Skeletal muscle tissue (tissue), 4 donors: Measurements from ENCODE around the gene PRKG1. TPM values are rescaled to one million over a fixed set of nuclear protein-coding genes. Genes with fewer than 3 reads are reported as not detected.
"Not testable (repeated sequence)": the region's sequence is repeated elsewhere in the genome, so short reads cannot be mapped to it uniquely, and the experiment has no call there.

Experiments
- H3K27ac ChIP-seq: one replicate; pipeline ENCODE4 v1.7.0; 2013; ENCODE audit warnings: mild to moderate bottlenecking, low read depth, low read length, inconsistent platforms
- H3K27me3 ChIP-seq, 3 donors: one replicate each; pipeline ENCODE4 v1.7.0; 2013; ENCODE audit warnings: low read length in 3 of 3; ENCODE audit not compliant: control insufficient read depth in 3 of 3, insufficient read depth in 3 of 3
- H3K36me3 ChIP-seq, 3 donors: one replicate each; pipeline ENCODE4 v1.7.0; 2013; ENCODE audit warnings: low read length in 3 of 3; ENCODE audit not compliant: control insufficient read depth in 3 of 3, insufficient read depth in 3 of 3
- H3K4me1 ChIP-seq, 3 donors: one replicate each; pipeline ENCODE4 v1.7.0; 2013; ENCODE audit warnings: low read length in 3 of 3, mild to moderate bottlenecking in 3 of 3; ENCODE audit not compliant: control insufficient read depth in 3 of 3, insufficient read depth in 3 of 3
- H3K4me3 ChIP-seq, 3 donors: one replicate each; pipeline ENCODE4 v1.7.0; 2013; ENCODE audit warnings: low read length in 3 of 3
- H3K9ac ChIP-seq, 3 donors: one replicate each; pipeline ENCODE4 v1.7.0; 2013; ENCODE audit warnings: low read length in 3 of 3, mild to moderate bottlenecking in 3 of 3, moderate library complexity in 2 of 3, low read depth in 1 of 3
- H3K9me3 ChIP-seq, 3 donors: one replicate each; pipeline ENCODE4 v1.7.0; 2013; ENCODE audit warnings: low read length in 3 of 3; ENCODE audit not compliant: control insufficient read depth in 3 of 3
- total RNA-seq: library from RNA; depleted of rRNA; stranded (reverse); fragments of >200 nt; gene quantifications from one replicate; pipeline ENCODE4 v1.2.3, GENCODE V29; 2014
- donor health status: Osteomylitis.

PRKG1 gene
- total RNA-seq, 1 donor from 2014 or later = 44.9 TPM

GRCh38 chr10:51204701-51205100 is 130.4 kb downstream of the PRKG1 start:
- Histone ChIP-seq H3K4me3 (no peak overlapping the region), H3K27ac (no peak overlapping the region), H3K27me3 (no peaks in the 10 kb centered on the region), H3K9ac (no peak overlapping the region), H3K36me3 (no peaks in the 10 kb centered on the region), H3K9me3 (no peaks in the 10 kb centered on the region), H3K4me1 (no peaks in the 10 kb centered on the region)

DNA sequence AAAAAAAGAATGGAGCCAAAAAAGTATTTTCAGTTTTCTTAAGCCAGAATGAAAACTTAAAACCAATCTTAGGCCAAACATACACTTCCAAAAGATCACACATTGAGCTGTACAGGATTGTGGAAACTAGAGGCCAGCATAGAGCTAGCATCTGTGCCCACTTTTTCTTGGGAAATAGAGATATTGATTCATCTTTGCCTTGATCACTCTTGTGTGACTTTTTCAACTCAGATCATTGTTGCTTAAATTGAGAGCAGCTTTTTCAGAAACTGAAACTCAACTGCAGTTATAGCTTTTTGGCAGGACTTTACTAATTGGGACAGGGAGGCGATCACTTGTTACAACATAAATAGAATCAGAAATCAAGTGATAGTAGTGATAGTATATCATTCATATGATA is 132.2 kb downstream of the PRKG1 start:
- no peak overlapping the region for H3K4me3 ChIP-seq
- no peaks in the 10 kb centered on the region for H3K36me3 ChIP-seq
- no peaks in the 10 kb centered on the region for H3K4me1 ChIP-seq
- H3K27me3 ChIP-seq = no peaks in the 10 kb centered on the region
- H3K27ac ChIP-seq = no peak overlapping the region
- no peak overlapping the region for H3K9ac ChIP-seq
- H3K9me3 ChIP-seq = no peaks in the 10 kb centered on the region

DNA sequence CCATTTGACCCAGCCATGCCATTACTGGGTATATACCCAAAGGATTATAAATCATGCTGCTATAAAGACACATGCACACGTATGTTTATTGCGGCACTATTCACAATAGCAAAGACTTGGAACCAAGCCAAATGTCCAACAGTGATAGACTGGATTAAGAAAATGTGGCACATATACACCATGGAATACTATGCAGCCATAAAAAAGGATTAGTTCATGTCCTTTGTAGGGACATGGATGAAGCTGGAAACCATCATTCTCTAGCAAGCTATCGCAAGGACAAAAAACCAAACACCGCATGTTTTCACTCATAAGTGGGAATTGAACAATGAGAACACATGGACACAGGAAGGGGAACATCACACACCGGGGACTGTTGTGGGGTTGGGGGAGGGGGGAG is 138.7 kb downstream of the PRKG1 start:
- H3K4me1 ChIP-seq, H3K27me3 ChIP-seq, H3K4me3 ChIP-seq, H3K9me3 ChIP-seq, H3K36me3 ChIP-seq, H3K27ac ChIP-seq, H3K9ac ChIP-seq: not testable (repeated sequence)

- Histone ChIP-seq H3K4me1 (peaks cover 0 to 8% (median 0%) of the 10 kb centered on the region in 3 donors), H3K36me3 (no peaks in the 10 kb centered on the region), H3K9ac (no peak overlapping the region), H3K27me3 (no peaks in the 10 kb centered on the region), H3K9me3 (no peaks in the 10 kb centered on the region), H3K27ac (no peak overlapping the region), H3K4me3 (no peak overlapping the region)
Observed at GRCh38 chr10:51214207-51215196, 140.2 kb downstream of the PRKG1 start.

- H3K27me3 ChIP-seq = no peaks in the 10 kb centered on the region
- no peak overlapping the region for H3K27ac ChIP-seq
- peaks cover 0 to 8% (median 0%) of the 10 kb centered on the region in 3 donors for H3K4me1 ChIP-seq
- no peak overlapping the region for H3K9ac ChIP-seq
- no peaks in the 10 kb centered on the region for H3K36me3 ChIP-seq
- no peaks in the 10 kb centered on the region for H3K9me3 ChIP-seq
- H3K4me3 ChIP-seq = no peak overlapping the region
Observed at GRCh38 chr10:51215951-51216834, 141.9 kb downstream of the PRKG1 start.

GRCh38 chr10:51217505-51217904 is 143.2 kb downstream of the PRKG1 start:
- H3K9ac ChIP-seq = no peak overlapping the region
- H3K27ac ChIP-seq = no peak overlapping the region
- no peak overlapping the region for H3K4me3 ChIP-seq
- no peaks in the 10 kb centered on the region for H3K9me3 ChIP-seq
- no peaks in the 10 kb centered on the region for H3K36me3 ChIP-seq
- no peaks in the 10 kb centered on the region for H3K27me3 ChIP-seq
- peaks cover 0 to 8% (median 0%) of the 10 kb centered on the region in 3 donors for H3K4me1 ChIP-seq

DNA sequence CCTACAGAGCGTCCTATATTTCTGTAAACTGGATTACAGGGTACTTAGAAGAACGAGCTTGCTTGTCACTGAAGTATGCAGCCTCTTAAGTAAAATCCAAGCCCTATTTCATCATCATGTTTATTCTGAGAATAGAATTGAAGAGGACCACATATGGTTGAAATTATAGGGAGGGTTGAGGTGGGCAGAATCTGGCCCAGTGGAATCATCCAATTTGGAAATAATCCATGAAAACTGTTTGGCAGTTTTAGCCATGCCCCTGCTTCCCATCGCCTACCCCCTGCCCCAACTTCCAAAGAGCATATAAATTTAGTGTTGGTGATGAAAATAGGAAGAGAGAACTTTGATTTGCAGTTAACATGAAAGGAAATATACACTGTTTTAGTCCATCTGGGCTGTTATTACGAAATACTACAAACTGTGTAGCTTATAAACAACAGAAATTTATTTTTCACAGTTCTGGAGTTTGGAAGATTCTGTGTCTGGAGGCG is 150.4 kb downstream of the PRKG1 start:
- Histone ChIP-seq H3K9ac (no peak overlapping the region), H3K9me3 (no peaks in the 10 kb centered on the region), H3K4me3 (no peak overlapping the region), H3K36me3 (no peaks in the 10 kb centered on the region), H3K4me1 (peaks cover 0 to 13% (median 9%) of the 10 kb centered on the region in 3 donors), H3K27ac (no peak overlapping the region), H3K27me3 (no peaks in the 10 kb centered on the region)

- Histone ChIP-seq H3K9me3 (no peaks in the 10 kb centered on the region), H3K4me1 (peaks cover 22 to 41% (median 24%) of the 10 kb centered on the region in 3 donors), H3K27ac (no peak overlapping the region)
Observed at GRCh38 chr10:51227897-51228713, 153.8 kb downstream of the PRKG1 start.

DNA sequence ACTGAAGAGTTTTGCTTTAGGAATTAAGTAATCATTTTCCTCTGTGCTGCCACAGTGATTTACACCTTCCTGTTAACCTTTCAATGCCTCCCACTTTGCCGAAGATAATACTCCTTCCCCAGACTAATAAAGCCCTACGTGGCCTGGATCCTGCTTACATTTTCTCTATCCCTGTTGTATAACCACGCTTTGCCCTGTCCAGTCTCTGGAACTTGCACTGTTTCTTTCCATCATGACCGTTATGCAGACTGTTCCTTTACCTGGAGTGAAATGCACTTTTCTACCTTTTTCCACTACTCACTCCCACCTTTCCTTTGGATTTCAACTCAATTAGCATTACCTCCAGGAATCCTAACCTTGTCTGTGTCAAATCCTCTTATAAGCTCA is 154.4 kb downstream of the PRKG1 start:
- Histone ChIP-seq H3K9ac (no peak overlapping the region), H3K9me3 (no peaks in the 10 kb centered on the region), H3K36me3 (no peaks in the 10 kb centered on the region), H3K27ac (no peak overlapping the region), H3K4me1 (peaks cover 22 to 44% (median 24%) of the 10 kb centered on the region in 3 donors), H3K27me3 (no peaks in the 10 kb centered on the region), H3K4me3 (no peak overlapping the region)

More at GRCh38 chr10:51227897-51228713, 153.8 kb downstream of the PRKG1 start:
- Histone ChIP-seq H3K36me3 (no peaks in the 10 kb centered on the region), H3K27me3 (no peaks in the 10 kb centered on the region), H3K4me3 (no peak overlapping the region), H3K9ac (no peak overlapping the region)
